GM21381 (cell line): Measurements from ENCODE around the gene KLHL29.

Experiments
- ATAC-seq: cut with Tn5 transposase; IDR thresholded peaks from one replicate; pipeline ENCODE4 v1.9.1; 2021; ENCODE audit warnings: mild to moderate bottlenecking, moderate library complexity; ENCODE audit not compliant: unreplicated experiment

The KLHL29 gene

GRCh38 chr2:23563673-23564614 lies 179.0 kb downstream of the KLHL29 start:
- no peak for ATAC-seq

GRCh38 chr2:23564615-23564960 lies 179.6 kb downstream of the KLHL29 start:
- no peak for ATAC-seq

- no peak for ATAC-seq
Observed at GRCh38 chr2:23565374-23565773, 180.4 kb downstream of the KLHL29 start.

GRCh38 chr2:23565814-23566213 lies 180.8 kb downstream of the KLHL29 start:
- no peak for ATAC-seq

GRCh38 chr2:23566241-23567142 lies 181.5 kb downstream of the KLHL29 start:
- ATAC-seq = no peak

GRCh38 chr2:23567161-23567756 lies 182.3 kb downstream of the KLHL29 start:
- ATAC-seq = no peak

- ATAC-seq = no peak
Observed at GRCh38 chr2:23568211-23568610, 183.2 kb downstream of the KLHL29 start.

GRCh38 chr2:23568626-23569190 lies 183.7 kb downstream of the KLHL29 start:
- ATAC-seq = no peak

GRCh38 chr2:23569761-23570365 lies 184.9 kb downstream of the KLHL29 start:
- ATAC-seq = no peak

- no peak for ATAC-seq
Observed at GRCh38 chr2:23571085-23571484, 186.1 kb downstream of the KLHL29 start.

- no peak for ATAC-seq
Observed at GRCh38 chr2:23571527-23572282, 186.7 kb downstream of the KLHL29 start.

- no peak for ATAC-seq
Observed at GRCh38 chr2:23574919-23575654, 190.1 kb downstream of the KLHL29 start.

- ATAC-seq = no peak
Observed at GRCh38 chr2:23578964-23579671, 194.1 kb downstream of the KLHL29 start.

- ATAC-seq = no peak
Observed at GRCh38 chr2:23579674-23580073, 194.7 kb downstream of the KLHL29 start.

- ATAC-seq = no peak
Observed at GRCh38 chr2:23583467-23583866, 198.5 kb downstream of the KLHL29 start.

- no peak for ATAC-seq
Observed at GRCh38 chr2:23584054-23584745, 199.2 kb downstream of the KLHL29 start.

- no peak for ATAC-seq
Observed at GRCh38 chr2:23585273-23586170, 200.5 kb downstream of the KLHL29 start.
